ENCODE data around the gene NTF3. TPM values are rescaled to one million over a fixed set of nuclear protein-coding genes. Genes with fewer than 3 reads are reported as not detected.
A peak's percentile ranks its signal among the peaks of the same experiment; 100 is the strongest.

NTF3 gene
- polyA plus RNA-seq, 1 of the 3 experiments (the other 2 are of a cell fraction): not detected

DNA sequence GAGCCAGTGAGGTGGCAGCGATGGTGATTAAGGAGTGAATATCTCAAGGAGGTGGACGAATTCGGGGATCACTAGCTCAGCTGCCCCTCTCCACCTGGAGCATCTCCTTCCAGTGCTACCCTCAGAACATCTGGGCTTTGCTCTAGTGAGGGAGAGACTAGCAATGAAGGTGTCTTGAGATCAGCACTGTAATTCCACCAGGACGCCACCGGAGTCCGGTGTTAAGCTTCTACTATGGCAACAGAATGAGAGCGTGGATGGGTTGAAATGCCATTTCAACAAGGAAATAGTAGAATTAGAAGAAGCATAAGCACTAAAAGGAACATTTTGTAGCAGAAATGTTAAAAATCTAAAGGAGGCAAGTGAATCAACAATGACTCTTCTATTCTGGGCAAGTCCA, 61.1 kb downstream of the NTF3 start (continued):
- no peak for TF ChIP-seq REST (IDR thresholded peaks at IDR 0.05; ENCODE audit: low read depth, low read length)
- no peak for TF ChIP-seq NRF1 (IDR thresholded peaks at IDR 0.05; ENCODE audit: low read depth, low read length)
- no peak for TF ChIP-seq TAF1 (IDR thresholded peaks at IDR 0.05; ENCODE audit: borderline replicate concordance, low read depth, low read length)
- TF ChIP-seq ELF1 (IDR thresholded peaks at IDR 0.05): no peak
- TF ChIP-seq GABPA (IDR thresholded peaks at IDR 0.05; ENCODE audit: low read depth): no peak
- no peak for TF ChIP-seq SMC3 (IDR thresholded peaks at IDR 0.05; ENCODE audit: low read depth, low read length)
- no peak for TF ChIP-seq FOSL2 (IDR thresholded peaks at IDR 0.05; ENCODE audit: borderline replicate concordance, low read depth)

GRCh38 chr12:5494343-5494742, 62.4 kb downstream of the NTF3 start:
- DNase-seq: no peak
- H3K9me2 ChIP-seq: no peaks in the 10 kb centered on the region
- H3K9ac ChIP-seq: no peak overlapping the region
- no peak overlapping the region for H3K4me2 ChIP-seq
- no peak overlapping the region for H2AFZ ChIP-seq (ENCODE audit: low read depth)
- no peak overlapping the region for H3K4me3 ChIP-seq (ENCODE audit: low read depth in 2 of 2, low read length in 1 of 2)
- POLR2A ChIA-PET: no interaction called here
- H3K9me3 ChIP-seq: no peaks in the 10 kb centered on the region
- H3K27me3 ChIP-seq (ENCODE audit: insufficient read depth): peaks cover 89% of the 10 kb centered on the region
- H3K27ac ChIP-seq (ENCODE audit: low read depth in 2 of 2, low read length in 1 of 2): no peak overlapping the region
- no peak for TF ChIP-seq CTCF (IDR thresholded peaks at IDR 0.05)
- peak; percentile 67; the same call in 1 of the 2 replicates for TF ChIP-seq EZH2phosphoT487 (IDR thresholded peaks at IDR 0.05; ENCODE audit: borderline replicate concordance, low read depth)
- WGBS (ENCODE audit: low lambda C conversion rate): 5% methylated on average over 21 of the region's 28 CpGs
- CTCF ChIA-PET: no interaction called here
- H3K4me1 ChIP-seq (ENCODE audit: control insufficient read depth in 1 of 2, insufficient read depth in 2 of 2, low read depth in 1 of 2, low read length in 1 of 2): no peaks in the 10 kb centered on the region
- no peaks in the 10 kb centered on the region for H4K20me1 ChIP-seq (ENCODE audit: insufficient read depth)
- H3F3A ChIP-seq (replicated peaks; ENCODE audit: insufficient read depth): no peaks in the 10 kb centered on the region
- no peaks in the 10 kb centered on the region for H3K36me3 ChIP-seq (replicated peaks in 1 of 2; ENCODE audit: control insufficient read depth in 1 of 2, insufficient read depth in 2 of 2, low read length in 1 of 2)
- no peaks in the 10 kb centered on the region for H3K79me2 ChIP-seq (ENCODE audit: insufficient read depth)
